CD4-positive, alpha-beta T cell (primary cell): ENCODE measurements around the gene RPL22L1. TPM values are rescaled to one million over a fixed set of nuclear protein-coding genes. Genes with fewer than 3 reads are reported as not detected.
"Not testable (repeated sequence)": the region's sequence is repeated elsewhere in the genome, so short reads cannot be mapped to it uniquely, and the experiment has no call there.

Source experiments
- ATAC-seq: fragments of 200-7000 bp; cut with Tn5 transposase; one replicate; pipeline ENCODE4 v1.10.0; 2022; ENCODE audit warnings: mild to moderate bottlenecking; ENCODE audit not compliant: poor library complexity
- CTCF ChIA-PET: fragments of 350-600 bp; sonication (Branson Sonifier 250); formaldehyde crosslinking; loops from one replicate; lab custom pipeline; 2021; ENCODE audit warnings: antibody characterized with exemption, inconsistent platforms; lab: Charles Lee
- POLR2A ChIA-PET: fragments of 350-600 bp; sonication (Branson Sonifier 250); formaldehyde crosslinking; loops from one replicate; lab custom pipeline; 2021; ENCODE audit warnings: antibody characterized with exemption, inconsistent platforms; lab: Charles Lee
- DNase-seq, 14 experiments: peaks; one replicate each; pipeline ENCODE4 v3.0.0-alpha.2; 2013 to 2020; ENCODE audit warnings: mixed read lengths in 2 of 14
- H3K27ac ChIP-seq, 2 donors: one replicate each; pipeline versions ENCODE4 v1.5.1 to v1.7.0; 2013; ENCODE audit warnings: low read length in 2 of 2, low read depth in 1 of 2, mild to moderate bottlenecking in 1 of 2
- H3K27me3 ChIP-seq, 2 experiments: 1 replicate in 1 of 2; 2 replicates in 1 of 2; pipeline versions ENCODE4 v1.6.1 to v1.7.0; 2013; ENCODE audit warnings: low read length in 2 of 2, control low read depth in 1 of 2, mild to moderate bottlenecking in 1 of 2, moderate library complexity in 1 of 2; ENCODE audit not compliant: insufficient read depth in 2 of 2, control insufficient read depth in 1 of 2
- H3K36me3 ChIP-seq: one replicate; pipeline ENCODE4 v1.6.1; 2013; ENCODE audit warnings: low read length, control low read depth; ENCODE audit not compliant: insufficient read depth
- H3K4me1 ChIP-seq: one replicate; pipeline ENCODE4 v1.6.1; 2013; ENCODE audit warnings: low read length, control low read depth; ENCODE audit not compliant: insufficient read depth
- H3K4me3 ChIP-seq: one replicate; pipeline ENCODE4 v1.5.1; 2013; ENCODE audit warnings: mild to moderate bottlenecking, low read length, moderate library complexity
- H3K9me3 ChIP-seq, 2 experiments: 1 replicate in 1 of 2; 2 replicates in 1 of 2; pipeline versions ENCODE4 v1.6.1 to v1.7.0; 2013; ENCODE audit warnings: low read length in 2 of 2, mild to moderate bottlenecking in 2 of 2, control low read depth in 1 of 2, moderate library complexity in 1 of 2; ENCODE audit not compliant: control insufficient read depth in 1 of 2, insufficient read depth in 1 of 2
- H3K27ac Mint-ChIP-seq: one replicate; pipeline ENCODE4 v1.8.0; 2020; ENCODE audit warnings: mixed read lengths
- H3K27me3 Mint-ChIP-seq: one replicate; pipeline ENCODE4 v1.8.0; 2021; ENCODE audit warnings: mixed read lengths
- H3K36me3 Mint-ChIP-seq: one replicate; pipeline ENCODE4 v1.8.0; 2021; ENCODE audit warnings: low read depth, mixed read lengths
- H3K4me1 Mint-ChIP-seq: one replicate; pipeline ENCODE4 v1.8.0; 2021; ENCODE audit warnings: low read depth, mixed read lengths
- H3K4me3 Mint-ChIP-seq: one replicate; pipeline ENCODE4 v1.8.0; 2020; ENCODE audit warnings: mild to moderate bottlenecking, mixed read lengths
- H3K9me3 Mint-ChIP-seq: one replicate; pipeline ENCODE4 v1.8.0; 2020; ENCODE audit warnings: mixed read lengths
- CTCF ChIP-seq: fragments of 200-600 bp; IDR thresholded peaks from one replicate; pipeline ENCODE4 v1.8.0; 2022; ENCODE audit warnings: antibody characterized with exemption, mild to moderate bottlenecking
- intact Hi-C, 2 experiments: fragments of 100-400 bp; cut with DNase I in 1 of 2; cut with micrococcal nuclease in 1 of 2; formaldehyde crosslinking; loops; one replicate each; pipeline versions ENCODE4 v1.15.1 to v1.9.0; 2023 to 2025; cut with DNase I, micrococcal nuclease
- total RNA-seq, 174 experiments: library from RNA in 2 of 174; stranded (reverse) in 2 of 174; gene quantifications; one replicate each; pipeline ENCODE4 v1.2.3 and lab custom pipeline; 2021 to 2026

Gene RPL22L1
- total RNA-seq, 2 experiments from 2014 or later = 53.5 to 55.6 TPM

GRCh38 chr3:170899455-170899854, 29.5 kb upstream of the RPL22L1 start:
- H3K4me3 Mint-ChIP-seq = no peak overlapping the region
- no peak for ATAC-seq
- no peak for TF ChIP-seq CTCF
- CTCF ChIA-PET = no interaction called here
- Histone ChIP-seq H3K4me1 (no peaks in the 10 kb centered on the region), H3K36me3 (peaks cover 2% of the 10 kb centered on the region), H3K27me3 (no peaks in the 10 kb centered on the region), H3K27ac (no peak overlapping the region), H3K4me3 (no peak overlapping the region), H3K9me3 (peaks cover 0 to 3% of the 10 kb centered on the region in 2 experiments)
- intact Hi-C loops = no loop called here
- H3K4me1 Mint-ChIP-seq = no peaks in the 10 kb centered on the region
- POLR2A ChIA-PET = no interaction called here
- no peaks in the 10 kb centered on the region for H3K9me3 Mint-ChIP-seq
- no peak for DNase-seq
- no peaks in the 10 kb centered on the region for H3K27me3 Mint-ChIP-seq
- peaks cover 49% of the 10 kb centered on the region for H3K36me3 Mint-ChIP-seq
- H3K27ac Mint-ChIP-seq = no peak overlapping the region

GRCh38 chr3:170897978-170898377, 28.0 kb upstream of the RPL22L1 start:
- Histone ChIP-seq H3K9me3 (peaks cover 0 to 3% of the 10 kb centered on the region in 2 experiments), H3K4me1 (no peaks in the 10 kb centered on the region), H3K4me3 (no peak overlapping the region), H3K27ac (no peak overlapping the region), H3K36me3 (peaks cover under 1% of the 10 kb centered on the region), H3K27me3 (no peaks in the 10 kb centered on the region)
- DNase-seq (no peak), ATAC-seq (no peak)
- intact Hi-C loops = no loop called here
- Mint-ChIP-seq H3K4me3 (no peak overlapping the region), H3K27ac (no peak overlapping the region), H3K27me3 (no peaks in the 10 kb centered on the region), H3K4me1 (no peaks in the 10 kb centered on the region), H3K36me3 (peaks cover 61% of the 10 kb centered on the region), H3K9me3 (no peaks in the 10 kb centered on the region)
- ChIA-PET CTCF (no interaction called here), POLR2A (no interaction called here)
- TF ChIP-seq CTCF = no peak

GRCh38 chr3:170897199-170897598, 27.2 kb upstream of the RPL22L1 start:
- H3K27ac Mint-ChIP-seq, H3K9me3 Mint-ChIP-seq, POLR2A ChIA-PET: not testable (repeated sequence)

GRCh38 chr3:170896781-170897180, 26.8 kb upstream of the RPL22L1 start:
- POLR2A ChIA-PET = no interaction called here
- ATAC-seq (no peak), DNase-seq (no peak)
- Mint-ChIP-seq H3K4me1 (no peaks in the 10 kb centered on the region), H3K4me3 (no peak overlapping the region), H3K27me3 (no peaks in the 10 kb centered on the region), H3K27ac (no peak overlapping the region), H3K9me3 (no peaks in the 10 kb centered on the region), H3K36me3 (peaks cover 58% of the 10 kb centered on the region)
- Histone ChIP-seq H3K36me3 (no peaks in the 10 kb centered on the region), H3K9me3 (peaks cover 0 to 3% of the 10 kb centered on the region in 2 experiments), H3K4me3 (no peak overlapping the region), H3K27me3 (no peaks in the 10 kb centered on the region), H3K27ac (no peak overlapping the region), H3K4me1 (no peaks in the 10 kb centered on the region)
- CTCF ChIA-PET = no interaction called here
- no peak for TF ChIP-seq CTCF
- intact Hi-C loops = no loop called here

More at GRCh38 chr3:170897199-170897598, 27.2 kb upstream of the RPL22L1 start:
- intact Hi-C loops, H3K4me3 ChIP-seq, H3K36me3 ChIP-seq, H3K27me3 Mint-ChIP-seq, H3K4me3 Mint-ChIP-seq, H3K4me1 Mint-ChIP-seq, H3K27me3 ChIP-seq, H3K9me3 ChIP-seq, ATAC-seq, CTCF ChIA-PET, H3K4me1 ChIP-seq, DNase-seq, H3K27ac ChIP-seq: not testable (repeated sequence)
- peaks cover 61% of the 10 kb centered on the region for H3K36me3 Mint-ChIP-seq

GRCh38 chr3:170896333-170896732, 26.3 kb upstream of the RPL22L1 start:
- H3K27me3 ChIP-seq, POLR2A ChIA-PET, H3K27ac Mint-ChIP-seq, H3K9me3 Mint-ChIP-seq, intact Hi-C loops, ATAC-seq, H3K4me3 Mint-ChIP-seq, H3K27me3 Mint-ChIP-seq, H3K36me3 ChIP-seq, H3K4me1 Mint-ChIP-seq, H3K9me3 ChIP-seq, H3K4me1 ChIP-seq, H3K27ac ChIP-seq, H3K4me3 ChIP-seq, CTCF ChIA-PET, DNase-seq: not testable (repeated sequence)
- peaks cover 58% of the 10 kb centered on the region for H3K36me3 Mint-ChIP-seq
